GM21526 (cell line): Measurements from ENCODE around the gene OR56A5.

Source experiments
- ATAC-seq: cut with Tn5 transposase; IDR thresholded peaks from one replicate; pipeline ENCODE4 v1.9.1; 2021; ENCODE audit warnings: moderate library complexity; ENCODE audit not compliant: unreplicated experiment, low FRiP score

Gene OR56A5

DNA sequence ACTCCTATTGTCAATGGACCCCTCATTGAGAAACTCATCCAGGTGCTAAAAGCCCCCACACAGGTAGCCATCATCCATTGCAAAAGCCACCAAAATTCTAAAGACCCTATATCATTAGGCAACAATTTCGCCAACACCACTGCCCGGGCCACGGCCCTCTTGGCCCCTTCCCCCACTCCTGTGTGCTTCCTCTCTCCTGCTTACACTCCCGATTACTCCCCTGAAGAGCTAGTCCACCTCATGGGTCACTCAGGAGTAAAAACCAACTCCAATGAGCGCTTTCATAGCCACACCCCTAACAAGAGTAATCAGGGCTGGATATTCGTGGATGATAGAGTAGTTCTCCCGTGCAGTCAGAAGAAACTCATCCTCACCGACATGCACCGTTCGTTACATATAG lies 35.2 kb downstream of the OR56A5 start:
- no peak for ATAC-seq

DNA sequence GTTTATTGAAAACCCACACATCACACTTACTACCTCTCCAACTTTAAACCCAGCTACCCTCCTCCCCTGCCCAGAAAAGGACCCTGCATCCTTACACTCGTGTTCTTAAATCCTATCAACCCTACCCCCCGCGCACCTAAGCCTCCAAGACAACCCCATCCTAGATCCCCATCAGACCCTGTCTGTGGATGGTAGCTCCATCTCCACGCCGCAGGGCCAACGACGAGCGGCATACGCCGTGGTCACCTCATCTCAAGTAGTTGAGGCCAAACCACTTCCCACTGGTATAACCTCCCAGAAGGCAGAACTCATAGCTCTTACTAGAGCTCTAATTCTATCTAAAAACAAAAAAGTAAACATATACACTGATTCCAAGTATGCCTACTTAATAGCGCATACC lies 35.6 kb downstream of the OR56A5 start:
- no peak for ATAC-seq

DNA sequence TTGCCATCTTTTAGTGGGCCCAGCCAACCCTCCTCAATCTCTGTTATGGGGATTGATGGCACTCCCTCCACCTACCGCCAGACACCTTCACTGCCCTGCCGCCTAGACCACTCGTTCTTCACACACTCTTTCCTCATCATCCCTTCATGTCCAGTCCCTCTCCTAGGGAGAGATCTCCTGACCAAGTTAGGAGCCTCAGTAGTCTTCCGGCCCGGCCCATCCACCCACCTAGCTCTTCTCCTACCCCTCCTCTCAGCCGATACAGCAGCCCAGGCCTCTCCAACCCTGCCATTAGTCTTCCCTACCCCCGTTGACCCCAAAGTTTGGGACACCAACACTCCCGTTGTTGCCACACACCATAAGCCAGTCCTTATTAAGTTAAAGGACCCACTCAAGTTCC lies 37.2 kb downstream of the OR56A5 start:
- ATAC-seq = no peak

DNA sequence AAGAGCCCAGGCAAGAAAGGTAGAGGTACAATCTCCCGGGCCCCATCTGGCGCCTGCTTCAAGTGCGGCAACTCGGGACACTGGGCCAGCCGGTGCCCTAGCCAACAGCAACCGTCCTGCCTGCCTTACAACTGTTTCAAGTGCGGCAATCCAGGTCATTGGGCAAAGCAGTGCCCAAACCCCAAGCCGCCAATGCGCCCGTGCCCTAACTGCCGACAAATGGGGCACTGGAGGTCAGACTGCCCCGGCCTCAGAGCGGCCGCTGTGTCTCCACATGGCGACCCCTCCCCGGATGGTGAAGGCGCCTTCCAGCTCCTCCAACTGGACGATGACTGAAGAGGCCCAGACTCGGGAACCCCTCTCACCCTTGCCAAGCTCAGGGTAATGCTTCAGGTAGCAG lies 37.7 kb downstream of the OR56A5 start:
- ATAC-seq = no peak

DNA sequence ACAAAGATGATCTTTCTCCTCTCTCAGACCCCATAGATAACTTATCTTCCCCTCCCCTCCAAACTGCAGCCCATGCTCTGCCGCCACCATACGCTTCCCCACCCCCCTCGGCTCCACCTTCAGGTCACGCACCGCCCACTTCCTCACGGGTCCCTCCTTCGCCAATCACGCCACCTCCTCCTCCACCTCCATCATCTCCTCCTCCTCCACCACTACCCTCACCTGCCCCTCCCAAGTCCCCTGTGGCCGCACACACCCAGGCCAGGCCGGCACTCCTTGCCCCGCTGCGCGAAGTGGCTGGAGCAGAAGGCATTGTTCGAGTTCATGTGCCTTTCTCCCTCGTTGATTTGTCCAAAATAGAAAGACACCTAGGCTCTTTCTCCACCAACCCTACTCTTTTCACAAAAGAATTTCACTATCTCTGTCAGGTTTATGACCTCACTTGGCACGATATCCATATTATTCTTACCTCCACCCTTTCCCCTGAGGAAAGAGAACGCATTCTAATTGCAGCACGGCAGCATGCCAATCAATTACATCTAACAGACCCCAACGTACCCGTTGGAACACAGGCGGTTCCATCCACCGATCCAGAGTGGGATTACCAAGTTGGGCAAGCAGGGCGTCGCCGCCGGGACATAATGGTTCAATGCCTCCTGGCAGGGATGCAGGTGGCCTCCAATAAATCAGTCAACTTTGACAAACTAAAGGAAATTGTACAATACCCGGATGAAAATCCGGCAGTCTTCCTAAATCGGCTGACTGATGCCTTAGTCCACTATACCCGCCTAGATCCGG lies 38.5 kb downstream of the OR56A5 start:
- no peak for ATAC-seq

DNA sequence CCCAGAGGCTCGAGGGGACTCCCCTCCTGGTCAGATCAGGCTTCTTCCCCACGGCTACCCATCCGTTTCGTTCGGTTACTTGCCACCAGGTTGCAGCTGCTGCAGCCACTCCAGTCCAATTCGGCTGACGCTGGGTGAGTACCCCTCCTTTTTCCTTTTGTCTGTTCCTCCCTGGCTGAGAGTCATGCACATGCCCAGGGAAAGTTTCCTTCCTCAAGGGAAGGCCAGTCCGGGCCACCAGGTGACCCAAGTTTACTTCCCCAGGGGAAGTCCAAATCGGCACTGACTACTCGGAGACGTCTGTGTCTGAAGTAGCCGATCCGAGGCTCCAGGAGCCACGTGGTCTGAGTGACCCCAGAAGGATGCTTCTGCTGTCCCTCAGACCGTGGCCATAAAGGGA lies 39.5 kb downstream of the OR56A5 start:
- ATAC-seq = no peak

DNA sequence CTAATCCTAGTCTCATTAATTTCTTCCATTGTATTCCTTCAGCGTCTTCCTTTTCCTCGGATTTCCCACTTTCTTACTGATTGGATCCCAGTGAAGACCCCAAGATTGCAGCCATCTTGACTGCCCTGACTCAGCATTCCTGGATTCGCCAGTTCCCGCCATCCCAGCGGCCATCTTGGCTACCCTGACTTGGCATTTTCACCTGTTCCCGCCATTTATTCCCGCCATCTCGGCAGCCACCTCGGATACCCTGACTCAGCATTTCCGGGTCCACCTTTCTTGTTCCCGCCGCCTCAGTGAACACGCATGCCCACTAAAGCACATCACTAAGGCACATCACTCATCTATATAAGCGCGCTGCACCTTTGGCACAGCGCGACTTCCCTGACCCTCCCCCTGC lies 40.0 kb downstream of the OR56A5 start:
- no peak for ATAC-seq

DNA sequence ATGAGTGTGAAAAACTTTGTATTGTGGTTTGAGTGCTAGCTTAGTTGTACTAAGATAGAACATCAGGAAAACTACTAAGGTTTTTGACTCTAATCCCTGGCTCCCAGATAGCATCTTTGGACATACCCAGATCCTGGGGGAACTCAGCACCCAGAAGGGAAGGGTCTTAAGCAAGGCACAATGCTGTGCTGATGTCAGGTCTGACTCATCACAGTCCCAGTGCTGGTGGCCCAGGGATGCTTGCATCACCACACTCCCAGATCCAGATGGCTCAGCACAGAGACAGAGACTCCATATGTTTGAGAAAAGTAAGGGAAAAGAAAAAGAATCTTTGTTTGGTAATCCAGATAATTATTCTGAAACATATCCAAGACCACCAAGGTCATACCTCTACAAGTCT lies 44.5 kb downstream of the OR56A5 start:
- no peak for ATAC-seq

DNA sequence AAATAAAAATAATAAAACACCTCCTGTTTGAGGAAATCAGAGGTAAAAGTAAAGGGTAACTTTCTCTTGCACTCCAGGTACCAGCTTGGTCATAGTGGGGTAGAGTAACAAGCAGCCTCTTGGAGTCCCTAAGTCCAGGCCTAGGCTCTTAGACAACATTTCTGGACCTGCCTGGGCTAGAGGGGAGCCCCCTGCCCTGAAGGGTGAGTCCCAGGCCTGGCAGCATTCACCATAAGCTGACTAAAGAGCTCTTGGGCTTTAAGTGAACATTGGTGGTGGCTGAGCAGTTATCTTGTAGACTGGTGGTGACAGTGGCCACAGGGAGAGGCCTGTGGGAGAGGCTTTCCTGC lies 44.9 kb downstream of the OR56A5 start:
- peak; percentile 21 for ATAC-seq

DNA sequence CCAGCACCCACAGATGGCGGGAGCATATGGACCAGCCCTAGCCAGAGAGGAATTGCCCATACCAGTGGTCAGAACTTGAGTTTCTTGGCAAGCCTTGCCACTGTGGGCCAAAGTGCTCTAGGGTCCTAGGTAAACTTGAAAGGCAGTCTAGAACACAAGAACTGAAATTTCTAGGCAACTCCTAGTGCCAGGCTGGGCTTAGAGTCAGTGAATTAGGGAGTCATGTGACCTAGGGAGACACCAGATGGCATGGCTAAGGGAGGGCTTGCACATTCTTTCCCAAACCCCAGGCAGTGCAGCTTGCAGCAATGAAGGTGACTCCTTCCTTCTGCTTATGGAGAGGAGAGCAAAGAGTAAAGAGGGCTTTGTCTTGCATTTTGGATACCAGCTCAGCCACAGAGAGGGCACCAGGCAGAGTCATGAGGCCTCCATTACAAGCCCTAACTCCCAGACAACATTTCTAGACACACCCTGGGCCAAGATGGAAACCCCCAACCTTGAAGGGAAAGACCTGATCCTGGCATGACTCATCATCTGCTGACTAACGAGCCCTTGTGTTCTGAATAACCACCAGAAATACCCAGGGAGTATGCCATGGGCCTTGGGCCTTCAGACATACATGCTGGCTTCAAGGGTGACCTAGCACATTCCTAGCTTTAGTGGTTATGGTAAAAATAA lies 45.4 kb downstream of the OR56A5 start:
- peak; percentile 77 for ATAC-seq
